HL-60/S4 treated with retinoic acid at 250 ng/mL for 4 days and 3 days (cell line): Measurements from ENCODE around the gene EIF4E1B.

ENCODE experiments used
- in situ Hi-C: fragments of 300-500 bp; cut with MboI; formaldehyde crosslinking; loops from 2 replicates; pipeline ENCODE4 v1.7.0; 2022; ENCODE audit warnings: low sequenced_read_pairs

Gene EIF4E1B

GRCh38 chr5:176644878-176645670 lies 14.6 kb downstream of the EIF4E1B start:
- in situ Hi-C loops, result no loop called here

- in situ Hi-C loops, result no loop called here
Measured at GRCh38 chr5:176646049-176646706, 15.7 kb downstream of the EIF4E1B start.

- in situ Hi-C loops, result no loop called here
Measured at GRCh38 chr5:176646707-176647029, 16.2 kb downstream of the EIF4E1B start.

- in situ Hi-C loops, result no loop called here
Measured at GRCh38 chr5:176647030-176647842, 16.8 kb downstream of the EIF4E1B start, which contains the start of gene TSPAN17. Gene TSPAN17 (plus strand): TSS chr5:176647484. CDS start chr5:176647616, 132 bp downstream.

- in situ Hi-C loops, result no loop called here
Measured at GRCh38 chr5:176647843-176648473, 17.5 kb downstream of the EIF4E1B start.

- in situ Hi-C loops, result no loop called here
Measured at GRCh38 chr5:176648474-176649194, 18.2 kb downstream of the EIF4E1B start.

GRCh38 chr5:176650354-176650884 lies 19.9 kb downstream of the EIF4E1B start:
- in situ Hi-C loops, result loop anchor here (25.0 kb wide), 1 partner anchor 287 kb away; no protein-coding TSS in a partner anchor

- in situ Hi-C loops, result loop anchor here (25.0 kb wide), 1 partner anchor 286 kb away; no protein-coding TSS in a partner anchor
Measured at GRCh38 chr5:176651472-176651980, 21.1 kb downstream of the EIF4E1B start.

GRCh38 chr5:176652136-176652535 lies 21.7 kb downstream of the EIF4E1B start:
- in situ Hi-C loops, result loop anchor here (25.0 kb wide), 1 partner anchor 285 kb away; no protein-coding TSS in a partner anchor

- in situ Hi-C loops, result loop anchor here (25.0 kb wide), 1 partner anchor 284 kb away; no protein-coding TSS in a partner anchor
Measured at GRCh38 chr5:176653401-176654385, 23.2 kb downstream of the EIF4E1B start.

GRCh38 chr5:176654856-176655255 lies 24.4 kb downstream of the EIF4E1B start:
- in situ Hi-C loops, result loop anchor here (25.0 kb wide), 1 partner anchor 282 kb away; no protein-coding TSS in a partner anchor

- in situ Hi-C loops, result loop anchor here (25.0 kb wide), 1 partner anchor 281 kb away; no protein-coding TSS in a partner anchor
Measured at GRCh38 chr5:176656467-176656990, 26.1 kb downstream of the EIF4E1B start.

- in situ Hi-C loops, result loop anchor here (25.0 kb wide), 1 partner anchor 279 kb away; no protein-coding TSS in a partner anchor
Measured at GRCh38 chr5:176658007-176658599, 27.6 kb downstream of the EIF4E1B start.

- in situ Hi-C loops, result loop anchor here (25.0 kb wide), 1 partner anchor 278 kb away; no protein-coding TSS in a partner anchor
Measured at GRCh38 chr5:176658817-176659511, 28.5 kb downstream of the EIF4E1B start.

- in situ Hi-C loops, result loop anchor here (25.0 kb wide), 1 partner anchor 278 kb away; no protein-coding TSS in a partner anchor
Measured at GRCh38 chr5:176659512-176659839, 29.0 kb downstream of the EIF4E1B start.

- in situ Hi-C loops, result loop anchor here (10.0 to 25.0 kb wide), 2 partner anchors 277 to 445 kb away; no protein-coding TSS in a partner anchor
Measured at GRCh38 chr5:176659860-176660461, 29.5 kb downstream of the EIF4E1B start.
